ENCODE measurements around the gene LSM5. TPM values are rescaled to one million over a fixed set of nuclear protein-coding genes. Genes with fewer than 3 reads are reported as not detected.

Gene LSM5
- total RNA-seq, 1 experiment from 2014 or later: 160 TPM

GRCh38 chr7:32515890-32516550 is 25.8 kb upstream of the LSM5 start:
- Mint-ChIP-seq H3K27ac (ENCODE audit: unreplicated experiment) (peak overlapping the region; percentile 14), H3K4me3 (ENCODE audit: low read depth, unreplicated experiment) (no peak overlapping the region), H3K4me1 (ENCODE audit: low read depth, unreplicated experiment) (peaks cover 15% of the 10 kb centered on the region), H3K36me3 (ENCODE audit: insufficient read depth, unreplicated experiment) (peaks cover 50% of the 10 kb centered on the region), H3K9me3 (ENCODE audit: low read depth, unreplicated experiment) (peaks cover 26% of the 10 kb centered on the region), H3K27me3 (ENCODE audit: unreplicated experiment) (no peaks in the 10 kb centered on the region)
- BruUV-seq (replicated peaks): no TSS peak
- intact Hi-C loops (cut with micrococcal nuclease; ENCODE audit: unreplicated experiment): no loop called here
- TF ChIP-seq, protein P1, sequence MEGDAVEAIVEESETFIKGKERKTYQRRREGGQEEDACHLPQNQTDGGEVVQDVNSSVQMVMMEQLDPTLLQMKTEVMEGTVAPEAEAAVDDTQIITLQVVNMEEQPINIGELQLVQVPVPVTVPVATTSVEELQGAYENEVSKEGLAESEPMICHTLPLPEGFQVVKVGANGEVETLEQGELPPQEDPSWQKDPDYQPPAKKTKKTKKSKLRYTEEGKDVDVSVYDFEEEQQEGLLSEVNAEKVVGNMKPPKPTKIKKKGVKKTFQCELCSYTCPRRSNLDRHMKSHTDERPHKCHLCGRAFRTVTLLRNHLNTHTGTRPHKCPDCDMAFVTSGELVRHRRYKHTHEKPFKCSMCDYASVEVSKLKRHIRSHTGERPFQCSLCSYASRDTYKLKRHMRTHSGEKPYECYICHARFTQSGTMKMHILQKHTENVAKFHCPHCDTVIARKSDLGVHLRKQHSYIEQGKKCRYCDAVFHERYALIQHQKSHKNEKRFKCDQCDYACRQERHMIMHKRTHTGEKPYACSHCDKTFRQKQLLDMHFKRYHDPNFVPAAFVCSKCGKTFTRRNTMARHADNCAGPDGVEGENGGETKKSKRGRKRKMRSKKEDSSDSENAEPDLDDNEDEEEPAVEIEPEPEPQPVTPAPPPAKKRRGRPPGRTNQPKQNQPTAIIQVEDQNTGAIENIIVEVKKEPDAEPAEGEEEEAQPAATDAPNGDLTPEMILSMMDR (IDR thresholded peaks at IDR 0.05; ENCODE audit: unreplicated experiment): no peak
- no peak for DNase-seq
- CTCF ChIA-PET: interaction anchor here (0.5 to 1.0 kb wide), 2 partner anchors 21 to 70 kb away, joined by 3 read pairs; partner anchors contain the start of gene AVL9

- H3K36me3 Mint-ChIP-seq (ENCODE audit: insufficient read depth, unreplicated experiment): peaks cover 52% of the 10 kb centered on the region
- H3K27me3 Mint-ChIP-seq (ENCODE audit: unreplicated experiment): no peaks in the 10 kb centered on the region
- BruUV-seq (replicated peaks): no TSS peak
- H3K4me3 Mint-ChIP-seq (ENCODE audit: low read depth, unreplicated experiment): no peak overlapping the region
- DNase-seq: no peak
- peaks cover 19% of the 10 kb centered on the region for H3K9me3 Mint-ChIP-seq (ENCODE audit: low read depth, unreplicated experiment)
- intact Hi-C loops (cut with micrococcal nuclease; ENCODE audit: unreplicated experiment): no loop called here
- CTCF ChIA-PET: no interaction called here
- TF ChIP-seq, protein P1 (IDR thresholded peaks at IDR 0.05; ENCODE audit: unreplicated experiment): no peak
- peaks cover 15% of the 10 kb centered on the region for H3K4me1 Mint-ChIP-seq (ENCODE audit: low read depth, unreplicated experiment)
- no peak overlapping the region for H3K27ac Mint-ChIP-seq (ENCODE audit: unreplicated experiment)
Observed at GRCh38 chr7:32513210-32513609, 23.0 kb upstream of the LSM5 start.

- BruUV-seq (replicated peaks): no TSS peak
- Mint-ChIP-seq H3K27ac (ENCODE audit: unreplicated experiment) (no peak overlapping the region), H3K36me3 (ENCODE audit: insufficient read depth, unreplicated experiment) (peaks cover 48% of the 10 kb centered on the region), H3K4me1 (ENCODE audit: low read depth, unreplicated experiment) (peaks cover 24% of the 10 kb centered on the region), H3K27me3 (ENCODE audit: unreplicated experiment) (no peaks in the 10 kb centered on the region), H3K9me3 (ENCODE audit: low read depth, unreplicated experiment) (peaks cover 21% of the 10 kb centered on the region), H3K4me3 (ENCODE audit: low read depth, unreplicated experiment) (no peak overlapping the region)
- DNase-seq: no peak
- CTCF ChIA-PET: no interaction called here
- TF ChIP-seq, protein P1 (IDR thresholded peaks at IDR 0.05; ENCODE audit: unreplicated experiment): no peak
- intact Hi-C loops (cut with micrococcal nuclease; ENCODE audit: unreplicated experiment): no loop called here
Observed at GRCh38 chr7:32511791-32512190, 21.6 kb upstream of the LSM5 start.

- DNase-seq: no peak
- Mint-ChIP-seq H3K27ac (ENCODE audit: unreplicated experiment) (no peak overlapping the region), H3K36me3 (ENCODE audit: insufficient read depth, unreplicated experiment) (peaks cover 21% of the 10 kb centered on the region), H3K4me1 (ENCODE audit: low read depth, unreplicated experiment) (peaks cover 15% of the 10 kb centered on the region), H3K27me3 (ENCODE audit: unreplicated experiment) (no peaks in the 10 kb centered on the region), H3K9me3 (ENCODE audit: low read depth, unreplicated experiment) (peaks cover 6% of the 10 kb centered on the region), H3K4me3 (ENCODE audit: low read depth, unreplicated experiment) (no peak overlapping the region)
- BruUV-seq (replicated peaks): no TSS peak
- CTCF ChIA-PET: no interaction called here
- intact Hi-C loops (cut with micrococcal nuclease; ENCODE audit: unreplicated experiment): no loop called here
- TF ChIP-seq, protein P1 (IDR thresholded peaks at IDR 0.05; ENCODE audit: unreplicated experiment): no peak
Observed at GRCh38 chr7:32507414-32507813, 17.2 kb upstream of the LSM5 start.

Measured in Calu3 (cell line).